HCT116 (cell line): ENCODE measurements around the gene NOS1. TPM values are rescaled to one million over a fixed set of nuclear protein-coding genes. Genes with fewer than 3 reads are reported as not detected.

Experiments used
- ATAC-seq: fragments of 200-7000 bp; cut with Tn5 transposase; 2 replicates; pipeline ENCODE4 v1.9.1; 2020; ENCODE audit warnings: mild to moderate bottlenecking, moderate library complexity
- BruUV-seq: library from RNA; stranded (reverse); fragments of 400-500 nt; replicated peaks from 2 replicates; lab custom pipeline; 2021; lab: Mats Ljungman, UMichigan
- CTCF ChIA-PET: fragments of 300-600 bp; sonication (Branson Sonifier 250); formaldehyde crosslinking; loops from one replicate; lab custom pipeline; 2021; ENCODE audit warnings: antibody characterized with exemption; lab: Charles Lee
- POLR2A ChIA-PET: fragments of 300-600, 350-600 bp; sonication (Branson Sonifier 250); formaldehyde crosslinking; loops from one replicate; lab custom pipeline; 2021; ENCODE audit warnings: antibody characterized with exemption; lab: Charles Lee
- RAD21 ChIA-PET, 2 experiments: fragments of 300-600 bp; sonication (Branson Sonifier 250); formaldehyde crosslinking; loops; one replicate each; lab custom pipeline; 2023; ENCODE audit warnings: low total read pairs in 2 of 2; ENCODE audit not compliant: uncharacterized antibody in 2 of 2, unreplicated experiment in 2 of 2, low non-redundant PET in 1 of 2; lab: Charles Lee
- DNase-seq: peaks from one replicate; pipeline ENCODE4 v3.0.0-alpha.2; 2010; ENCODE audit warnings: low read depth, low spot score
- H2AFZ ChIP-seq: fragments of 200-600 bp; shearing (Covaris generic), sonication (generic); 2 replicates; pipeline ENCODE4 v1.6.1; 2017; ENCODE audit warnings: low read depth, mixed run types, mixed read lengths, antibody characterized with exemption, low read length; ENCODE audit not compliant: poor library complexity, severe bottlenecking
- H3K27ac ChIP-seq: 2 replicates; pipeline ENCODE4 v1.5.1; 2012; ENCODE audit warnings: low read depth, low read length
- H3K27me3 ChIP-seq: fragments of 200-600 bp; sonication (generic); 2 replicates; pipeline ENCODE4 v1.6.1; 2016; ENCODE audit warnings: mixed run types, low read length, mixed read lengths; ENCODE audit not compliant: insufficient read depth
- H3K36me3 ChIP-seq, 2 experiments: fragments of 200-500 bp in 1 of 2; fragments of 200-600 bp in 1 of 2; sonication (Bioruptor generic) in 1 of 2; sonication (generic) in 1 of 2; 2 replicates each; pipeline versions ENCODE4 v1.5.1 to v1.6.1; 2014 to 2016; ENCODE audit warnings: low read length in 2 of 2, inconsistent platforms in 1 of 2, mixed read lengths in 1 of 2, mixed run types in 1 of 2; ENCODE audit not compliant: insufficient read depth in 2 of 2, control insufficient read depth in 1 of 2
- H3K4me1 ChIP-seq, 2 experiments: fragments of 200-600 bp in 1 of 2; sonication (generic) in 1 of 2; 2 replicates each; pipeline versions ENCODE4 v1.5.1 to v1.6.1; 2012 to 2017; ENCODE audit warnings: low read length in 2 of 2, inconsistent platforms in 1 of 2, mild to moderate bottlenecking in 1 of 2, mixed read lengths in 1 of 2, mixed run types in 1 of 2, moderate library complexity in 1 of 2; ENCODE audit not compliant: insufficient read depth in 2 of 2, control insufficient read depth in 1 of 2
- H3K4me2 ChIP-seq: fragments of 200-600 bp; sonication (generic); 2 replicates; pipeline ENCODE4 v1.6.1; 2017; ENCODE audit warnings: mixed run types, low read length, mixed read lengths
- H3K4me3 ChIP-seq, 2 experiments: fragments of 200-600 bp in 1 of 2; sonication (generic) in 1 of 2; replicated peaks in 1 of 2; 2 replicates each; pipeline ENCODE4 v1.5.1; 2011 to 2016; ENCODE audit warnings: low read length in 2 of 2, control low read depth in 1 of 2, low read depth in 1 of 2, mild to moderate bottlenecking in 1 of 2, mixed read lengths in 1 of 2, mixed run types in 1 of 2
- H3K79me2 ChIP-seq: fragments of 200-600 bp; sonication (generic); 2 replicates; pipeline ENCODE4 v1.6.1; 2017; ENCODE audit warnings: mild to moderate bottlenecking, mixed run types, low read length, moderate library complexity, mixed read lengths; ENCODE audit not compliant: insufficient read depth
- H3K9ac ChIP-seq: fragments of 200-600 bp; sonication (generic); 2 replicates; pipeline ENCODE4 v1.6.1; 2016; ENCODE audit warnings: low read length, mixed read lengths
- H3K9me2 ChIP-seq: fragments of 200-600 bp; sonication (generic), shearing (Covaris generic); 2 replicates; pipeline ENCODE4 v1.6.1; 2017; ENCODE audit warnings: mixed run types, mild to moderate bottlenecking, moderate library complexity; ENCODE audit not compliant: insufficient read depth
- H3K9me3 ChIP-seq, 2 experiments: fragments of 200-500 bp in 1 of 2; fragments of 200-600 bp in 1 of 2; sonication (Bioruptor generic) in 1 of 2; sonication (generic) in 1 of 2; 2 replicates each; pipeline ENCODE4 v1.6.1; 2014 to 2017; ENCODE audit warnings: low read length in 2 of 2, mixed read lengths in 2 of 2, inconsistent platforms in 1 of 2, low read depth in 1 of 2, mild to moderate bottlenecking in 1 of 2, mixed run types in 1 of 2, moderate library complexity in 1 of 2; ENCODE audit not compliant: control insufficient read depth in 1 of 2, insufficient read depth in 1 of 2
- H4K20me1 ChIP-seq: fragments of 200-600 bp; sonication (generic), shearing (Covaris generic); 2 replicates; pipeline ENCODE4 v1.6.1; 2017; ENCODE audit warnings: mixed run types, mild to moderate bottlenecking, moderate library complexity; ENCODE audit not compliant: insufficient read depth
- ATF3 ChIP-seq: IDR thresholded peaks from 2 replicates; pipeline ENCODE4 v1.6.1; 2012
- CBX3 ChIP-seq: IDR thresholded peaks from 2 replicates; pipeline ENCODE4 v1.6.1; 2012; ENCODE audit warnings: low read depth
- CEBPB ChIP-seq: IDR thresholded peaks from 2 replicates; pipeline ENCODE4 v1.6.1; 2012; ENCODE audit warnings: low read depth
- CTCF ChIP-seq, 3 experiments: fragments of 200-600 bp in 1 of 3; sonication (generic) in 1 of 3; IDR thresholded peaks in 2 of 3; conservative IDR thresholded peaks in 1 of 3; 2 replicates each; pipeline ENCODE4 v1.5.1; 2012 to 2017; ENCODE audit warnings: low read depth in 2 of 3, low read length in 2 of 3, antibody characterized with exemption in 1 of 3, borderline replicate concordance in 1 of 3, control low read depth in 1 of 3, mild to moderate bottlenecking in 1 of 3, mixed read lengths in 1 of 3, mixed run types in 1 of 3, moderate library complexity in 1 of 3; ENCODE audit not compliant: insufficient read depth in 1 of 3
- EZH2 ChIP-seq: fragments of 200-600 bp; sonication (generic); IDR thresholded peaks from 2 replicates; pipeline ENCODE4 v1.6.1; 2017; ENCODE audit warnings: antibody characterized with exemption, mixed run types
- FOSL1 ChIP-seq: IDR thresholded peaks from 2 replicates; pipeline ENCODE4 v1.6.1; 2012; ENCODE audit warnings: low read depth
- JUND ChIP-seq: IDR thresholded peaks from 2 replicates; pipeline ENCODE4 v1.6.1; 2012
- MAX ChIP-seq: IDR thresholded peaks from 2 replicates; pipeline ENCODE4 v1.6.1; 2012
- POLR2AphosphoS5 ChIP-seq: IDR thresholded peaks from 2 replicates; pipeline ENCODE4 v1.6.1; 2011; ENCODE audit warnings: mild to moderate bottlenecking, low read depth, low read length, moderate library complexity
- REST ChIP-seq: IDR thresholded peaks from 2 replicates; pipeline ENCODE4 v1.6.1; 2012; ENCODE audit warnings: low read depth
- SP1 ChIP-seq: IDR thresholded peaks from 2 replicates; pipeline ENCODE4 v1.6.1; 2012; ENCODE audit warnings: low read depth
- TCF7L2 ChIP-seq: IDR thresholded peaks from 2 replicates; pipeline ENCODE4 v1.7.0; 2011; ENCODE audit warnings: borderline replicate concordance, inconsistent platforms; ENCODE audit not compliant: insufficient read depth, insufficient read length; ENCODE audit errors: extremely low read depth
- YY1 ChIP-seq: IDR thresholded peaks from 2 replicates; pipeline ENCODE4 v1.6.1; 2011; ENCODE audit warnings: low read length, low read depth, moderate library complexity, mild to moderate bottlenecking; ENCODE audit not compliant: insufficient replicate concordance; ENCODE audit errors: extremely low read depth
- ZFX ChIP-seq: fragments of 450-650 bp; IDR thresholded peaks from 2 replicates; pipeline ENCODE4 v1.6.1; 2017
- ZNF274 ChIP-seq: fragments of 200-500 bp; sonication (Bioruptor generic); IDR thresholded peaks from 2 replicates; pipeline ENCODE4 v1.6.1; 2014; ENCODE audit warnings: mild to moderate bottlenecking, low read depth, low read length, inconsistent platforms
- intact Hi-C: fragments of 100-400 bp; cut with micrococcal nuclease; formaldehyde crosslinking; loops from 2 replicates; pipeline ENCODE4 v1.10.0; 2022
- total RNA-seq: library from RNA; stranded (reverse); gene quantifications from one replicate; pipeline ENCODE4 v1.2.1, GENCODE V29; 2021; ENCODE audit not compliant: unreplicated experiment

The NOS1 gene
- total RNA-seq, 1 experiment from 2014 or later, result 0.22 TPM

- Histone ChIP-seq H4K20me1 (no peaks in the 10 kb centered on the region), H3K36me3 (peaks cover 30 to 58% of the 10 kb centered on the region in 2 experiments; a peak in 3 of 4 replicates), H3K9ac (no peak overlapping the region), H3K27me3 (no peaks in the 10 kb centered on the region), H3K4me2 (no peak overlapping the region), H3K79me2 (no peaks in the 10 kb centered on the region), H3K9me2 (no peaks in the 10 kb centered on the region), H3K27ac (no peak overlapping the region), H3K9me3 (no peaks in the 10 kb centered on the region), H3K4me3 (no peak overlapping the region), H3K4me1 (no peaks in the 10 kb centered on the region), H2AFZ (no peak overlapping the region)
- TF ChIP-seq POLR2AphosphoS5, result no peak
- no peak for ATAC-seq
- DNase-seq, result no peak
- intact Hi-C loops, result no loop called here
- no TSS peak for BruUV-seq
- POLR2A ChIA-PET, result no interaction called here
- CTCF ChIA-PET, result no interaction called here
- RAD21 ChIA-PET, result no interaction called here
Observed at GRCh38 chr12:117166107-117166506, 195.3 kb downstream of the NOS1 start.

GRCh38 chr12:117165342-117165741 lies 196.1 kb downstream of the NOS1 start:
- TF ChIP-seq POLR2AphosphoS5 (no peak), MAX (no peak), JUND (no peak), TCF7L2 (no peak), FOSL1 (no peak), YY1 (no peak), ATF3 (no peak), ZFX (no peak), REST (no peak), ZNF274 (no peak), CEBPB (no peak), CBX3 (no peak), CTCF (IDR thresholded peaks at IDR 0.05 in 2 of 3, conservative IDR thresholded peaks at IDR 0.05 in 1 of 3; ENCODE audit: borderline replicate concordance in 1 of 3, insufficient read depth in 1 of 3, low read depth in 2 of 3, low read length in 2 of 3) (no peak), SP1 (no peak), EZH2 (no peak)
- Histone ChIP-seq H3K9me3 (no peaks in the 10 kb centered on the region), H3K79me2 (no peaks in the 10 kb centered on the region), H3K36me3 (peaks cover 23 to 55% of the 10 kb centered on the region in 2 experiments; a peak in 3 of 4 replicates), H3K27ac (no peak overlapping the region), H3K9me2 (no peaks in the 10 kb centered on the region), H2AFZ (no peak overlapping the region), H3K9ac (no peak overlapping the region), H4K20me1 (no peaks in the 10 kb centered on the region), H3K4me2 (no peak overlapping the region), H3K4me1 (no peaks in the 10 kb centered on the region), H3K4me3 (no peak overlapping the region), H3K27me3 (no peaks in the 10 kb centered on the region)
- intact Hi-C loops, result no loop called here
- ChIA-PET POLR2A (no interaction called here), RAD21 (no interaction called here), CTCF (no interaction called here)
- no peak for DNase-seq
- BruUV-seq, result no TSS peak
- no peak for ATAC-seq
